Eye (tissue), 1 donor: ENCODE data around the gene CEP85.
"Not testable (repeated sequence)": the region's sequence is repeated elsewhere in the genome, so short reads cannot be mapped to it uniquely, and the experiment has no call there.

Source experiments
- DNase-seq: peaks from one replicate; pipeline ENCODE4 v3.0.0-alpha.2; 2015

The CEP85 gene

GRCh38 chr1:26224606-26225005 lies 9.4 kb upstream of the CEP85 start:
- DNase-seq, result no peak

GRCh38 chr1:26225033-26225831 lies 8.8 kb upstream of the CEP85 start:
- peak; percentile 85 for DNase-seq

GRCh38 chr1:26230682-26231081 lies 3.3 kb upstream of the CEP85 start:
- not testable (repeated sequence) for DNase-seq

DNA sequence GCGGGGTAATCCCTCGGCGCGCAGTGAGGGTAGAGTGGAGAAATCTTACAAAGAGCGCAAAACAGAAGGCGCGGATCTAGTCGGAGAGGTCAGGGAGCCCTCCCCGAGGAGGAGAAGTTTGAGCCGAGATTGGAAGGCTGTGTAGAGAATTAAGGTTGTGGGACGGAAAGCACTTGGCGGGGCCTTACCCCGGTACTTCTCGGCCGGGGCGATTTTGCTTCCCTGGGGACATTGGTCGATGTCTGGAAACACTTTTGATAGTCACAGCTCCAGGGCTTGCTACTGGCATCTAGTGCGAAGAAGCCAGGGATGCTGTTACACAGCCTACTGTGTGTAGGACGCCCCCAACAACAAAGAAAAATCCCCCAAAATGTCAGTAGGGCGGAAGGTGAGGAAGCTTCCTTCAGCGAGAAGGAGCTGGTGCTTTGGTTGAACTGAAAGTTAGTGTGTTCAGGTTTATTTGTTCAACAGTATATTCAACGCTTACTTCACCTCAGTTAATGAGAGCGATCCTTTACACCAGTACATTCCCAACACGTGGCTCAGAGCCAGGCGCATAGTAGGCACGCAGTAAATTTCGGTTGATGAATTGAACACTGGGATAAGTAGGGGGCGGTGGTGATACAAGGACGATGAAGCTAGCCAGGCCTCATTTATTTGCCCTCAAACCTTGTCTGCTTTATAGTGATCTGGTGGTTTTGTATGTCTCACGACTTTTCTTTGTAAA lies 807 bp downstream of the CEP85 start:
- DNase-seq, result no peak

DNA sequence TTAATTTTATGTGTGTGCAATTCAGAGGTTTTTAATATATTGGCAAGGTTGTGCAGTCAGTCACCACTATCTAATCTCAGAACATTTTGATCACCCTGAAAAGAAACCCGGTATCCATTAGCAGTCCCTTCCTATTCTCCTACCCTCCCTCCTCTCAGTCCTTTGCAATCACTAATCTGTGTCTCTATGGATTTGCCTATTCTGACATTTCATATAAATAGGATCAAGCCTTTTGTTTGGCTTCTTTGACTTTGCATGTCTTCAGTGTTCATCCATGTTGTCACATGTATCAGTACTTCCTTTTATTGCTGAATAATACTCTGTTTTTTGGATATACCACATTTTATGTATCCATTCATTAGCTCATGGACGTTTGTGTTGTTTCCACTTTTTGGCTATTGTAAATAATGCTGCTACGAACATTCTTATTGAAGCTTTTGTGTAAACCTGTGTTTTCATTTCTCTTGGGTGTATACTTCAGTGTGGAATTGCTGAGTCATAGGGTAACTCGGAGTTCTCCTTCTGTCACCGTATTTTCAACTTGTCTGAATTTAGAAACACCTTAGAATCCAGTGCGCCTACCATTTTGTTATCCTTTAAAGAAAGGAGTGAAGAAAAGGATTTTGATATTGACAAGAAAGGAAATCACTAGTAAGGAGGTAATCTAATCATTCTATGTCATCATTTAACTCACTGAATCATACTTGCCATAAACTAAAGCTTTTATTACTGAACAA lies 3.4 kb downstream of the CEP85 start:
- no peak for DNase-seq

DNA sequence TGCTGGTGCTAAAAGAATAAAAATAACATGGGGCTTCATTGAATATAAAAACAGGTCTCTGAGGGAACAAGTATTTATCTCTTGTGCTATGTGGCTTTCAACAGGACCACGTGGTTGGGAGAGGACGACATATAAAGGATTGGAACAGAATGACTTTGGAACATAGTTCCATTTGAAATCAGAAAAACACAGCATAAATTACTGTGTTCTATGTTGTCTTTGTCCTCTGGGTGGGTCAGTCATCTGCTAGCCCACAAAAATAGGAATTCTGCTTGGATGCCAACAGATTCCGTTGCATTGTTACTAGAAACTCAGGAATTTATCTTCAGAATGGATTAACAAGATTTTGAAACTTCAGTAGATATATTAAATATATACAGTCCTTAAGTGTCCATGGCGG lies 5.9 kb downstream of the CEP85 start:
- DNase-seq, result no peak

DNA sequence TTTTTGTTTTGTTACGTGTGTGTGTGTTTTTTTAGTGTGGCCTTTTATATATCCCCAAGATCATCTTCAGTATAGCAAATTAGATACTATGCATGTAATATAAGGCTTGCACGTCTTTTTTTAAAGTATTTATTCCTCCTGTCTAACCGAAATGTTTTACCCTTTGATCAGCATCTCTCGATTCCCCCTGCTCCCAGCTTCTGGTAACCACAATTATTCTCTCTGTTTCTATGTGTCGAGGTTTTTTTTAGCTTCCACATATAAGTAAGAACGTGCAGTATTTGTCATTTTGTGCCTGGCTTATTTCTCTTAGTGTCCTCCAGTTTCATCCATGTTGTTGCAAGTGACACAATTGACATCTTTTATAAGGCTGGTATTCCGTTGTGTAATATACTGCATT lies 18.7 kb downstream of the CEP85 start:
- DNase-seq, result no peak

GRCh38 chr1:26254404-26254803 lies 20.4 kb downstream of the CEP85 start:
- no peak for DNase-seq

DNA sequence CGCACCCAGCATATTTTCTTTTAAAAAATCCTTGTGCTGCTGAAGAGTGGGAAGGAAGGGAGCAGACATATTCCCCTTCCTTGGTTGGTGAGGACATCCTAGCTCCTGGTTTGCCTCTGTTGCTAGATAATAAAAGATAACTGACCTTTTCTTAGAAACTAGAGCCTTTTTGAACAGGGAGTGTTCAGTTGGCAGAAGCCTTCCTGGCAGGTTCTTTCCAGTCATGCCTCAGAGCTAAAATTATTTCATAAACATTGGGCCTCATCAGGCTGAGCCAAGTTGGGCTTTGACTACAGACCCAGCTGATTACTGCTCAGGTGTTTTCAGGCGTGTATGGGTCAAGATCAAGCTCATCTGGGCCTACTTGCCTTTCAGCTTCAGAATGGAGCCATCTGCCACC lies 23.2 kb downstream of the CEP85 start:
- DNase-seq, result no peak

GRCh38 chr1:26259005-26259404 lies 25.0 kb downstream of the CEP85 start:
- DNase-seq, result no peak

DNA sequence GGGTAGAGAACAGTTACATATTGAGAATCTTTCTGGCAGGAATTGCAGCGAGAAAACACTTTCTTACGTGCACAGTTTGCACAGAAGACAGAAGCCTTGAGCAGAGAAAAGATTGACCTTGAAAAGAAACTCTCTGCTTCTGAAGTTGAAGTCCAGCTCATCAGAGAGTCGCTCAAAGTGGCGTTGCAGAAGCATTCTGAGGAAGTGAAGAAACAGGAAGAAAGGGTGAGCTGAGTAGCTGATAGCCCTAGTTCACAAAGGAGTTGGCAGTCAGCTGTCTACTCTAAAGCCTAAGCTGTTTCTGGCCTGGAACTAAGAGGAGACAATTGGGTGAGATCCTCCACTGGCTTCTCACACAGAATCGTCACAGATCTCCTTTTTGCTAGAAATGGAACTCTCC lies 25.6 kb downstream of the CEP85 start:
- no peak for DNase-seq

DNA sequence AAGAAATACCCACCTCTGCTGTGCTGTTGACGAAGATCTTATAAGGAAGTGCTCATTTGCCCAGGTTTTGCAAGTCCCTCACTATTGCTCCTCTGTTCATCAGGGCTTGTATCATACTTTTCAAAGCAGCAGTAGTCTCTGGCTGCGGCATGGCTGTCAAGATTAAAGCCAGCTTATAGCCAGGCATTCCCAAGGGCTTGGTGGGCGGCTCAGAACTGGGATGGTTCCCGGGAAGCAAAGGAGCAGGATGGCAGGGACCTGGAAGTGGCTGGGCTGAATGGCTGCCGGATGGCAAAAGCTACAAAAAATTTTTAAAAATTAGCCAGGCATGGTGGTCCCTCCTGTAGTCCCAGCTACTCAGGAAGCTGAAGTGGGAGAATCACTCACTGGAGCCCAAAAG lies 29.2 kb downstream of the CEP85 start:
- no peak for DNase-seq

DNA sequence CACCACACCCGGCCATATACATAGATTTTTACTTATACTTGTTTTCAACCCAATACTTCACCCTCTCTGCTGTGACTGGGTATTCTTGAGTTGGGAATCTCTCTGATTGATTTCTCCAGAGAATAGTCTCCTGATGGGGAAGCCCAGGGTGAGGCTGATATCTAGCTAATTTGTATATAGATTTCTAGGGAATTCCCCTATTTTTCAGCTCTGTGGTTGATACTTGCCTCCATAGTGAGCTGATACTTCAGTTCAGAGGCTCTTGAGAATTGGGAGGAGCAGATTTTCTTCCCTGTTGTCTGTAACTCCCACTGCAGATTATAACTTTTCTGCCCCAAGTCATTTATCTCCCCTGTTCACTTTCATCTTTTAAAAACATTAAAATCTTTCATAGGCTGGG lies 31.4 kb downstream of the CEP85 start:
- DNase-seq, result no peak

GRCh38 chr1:26268290-26269197 lies 34.5 kb downstream of the CEP85 start:
- DNase-seq, result no peak

GRCh38 chr1:26269198-26269550 lies 35.2 kb downstream of the CEP85 start:
- DNase-seq, result no peak

GRCh38 chr1:26274801-26275425 lies 40.9 kb downstream of the CEP85 start:
- no peak for DNase-seq

DNA sequence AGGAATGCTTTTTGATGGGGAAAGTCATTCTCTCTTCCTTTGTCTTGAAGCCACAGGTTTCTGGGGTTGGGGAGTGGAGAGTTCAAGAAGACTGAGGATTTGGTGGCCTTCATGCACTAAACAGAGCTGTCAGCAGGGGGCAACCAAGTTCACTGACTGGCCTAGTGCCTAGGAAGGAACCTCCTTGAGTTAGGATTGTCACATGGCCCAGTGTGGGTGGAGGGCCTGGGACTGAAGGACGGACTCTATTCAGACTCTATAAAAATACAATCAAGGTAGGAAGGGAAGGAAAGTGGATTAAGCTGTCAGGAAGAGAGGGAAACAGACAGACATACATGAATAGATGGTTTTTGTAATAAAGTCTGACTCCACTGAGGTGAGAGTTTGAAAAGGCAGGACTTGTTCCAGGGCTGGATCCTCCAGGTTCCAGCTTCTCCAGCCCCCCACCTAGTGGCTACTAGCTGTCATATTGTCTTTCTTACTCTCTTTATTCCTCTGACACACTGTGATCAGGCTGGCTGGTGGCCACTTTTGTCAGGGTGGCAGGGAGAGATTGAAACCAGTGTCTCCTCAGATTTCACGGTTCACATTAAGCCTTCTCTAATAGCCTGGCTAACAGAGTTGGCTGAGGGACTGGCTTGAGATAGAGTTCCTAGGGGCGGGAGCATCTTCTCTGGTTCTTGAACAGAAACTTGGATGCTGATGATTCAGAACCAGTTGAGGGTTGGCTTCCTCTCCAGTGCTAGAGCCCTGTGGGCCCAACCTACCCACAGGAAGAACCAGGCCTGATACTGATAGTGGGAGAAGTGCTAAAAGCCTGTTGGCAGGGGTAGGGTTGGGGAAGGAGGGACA lies 41.8 kb downstream of the CEP85 start:
- DNase-seq, result peak; percentile 90

DNA sequence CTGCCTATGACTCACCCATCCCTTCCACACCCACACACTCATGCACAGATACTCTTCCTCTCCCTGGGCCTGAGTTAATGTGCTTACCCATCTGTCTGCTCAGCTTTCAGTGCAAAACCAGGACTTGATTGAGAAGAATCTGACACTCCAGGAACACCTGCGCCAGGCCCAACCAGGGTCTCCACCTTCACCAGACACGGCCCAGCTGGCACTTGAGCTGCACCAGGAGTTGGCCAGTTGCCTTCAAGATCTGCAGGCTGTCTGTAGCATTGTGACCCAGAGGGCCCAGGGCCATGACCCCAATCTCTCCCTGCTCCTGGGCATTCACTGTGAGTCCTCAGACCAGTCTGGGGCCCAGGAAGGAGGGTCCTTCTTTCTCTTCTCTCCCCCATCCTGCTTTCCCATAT lies 42.4 kb downstream of the CEP85 start:
- DNase-seq, result no peak

DNA sequence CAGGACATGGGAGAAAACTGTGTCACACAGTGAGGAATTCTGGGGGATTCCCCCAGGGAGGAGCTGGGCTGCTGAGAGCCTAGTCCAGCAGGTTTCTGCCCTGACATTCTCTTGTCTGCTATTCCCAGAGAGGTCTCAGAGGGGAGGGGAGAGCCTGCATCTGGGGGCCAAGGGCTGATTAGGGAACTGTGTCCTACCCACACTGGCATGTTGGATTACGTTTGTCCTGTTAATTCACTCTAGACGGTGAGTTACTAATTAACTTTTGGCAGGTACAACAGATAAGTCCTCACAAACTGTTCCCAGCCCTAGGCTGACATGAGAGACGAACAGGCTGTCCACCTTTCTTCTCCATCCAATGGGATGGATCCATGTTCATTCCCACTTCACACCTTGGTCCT lies 43.3 kb downstream of the CEP85 start:
- no peak for DNase-seq

DNA sequence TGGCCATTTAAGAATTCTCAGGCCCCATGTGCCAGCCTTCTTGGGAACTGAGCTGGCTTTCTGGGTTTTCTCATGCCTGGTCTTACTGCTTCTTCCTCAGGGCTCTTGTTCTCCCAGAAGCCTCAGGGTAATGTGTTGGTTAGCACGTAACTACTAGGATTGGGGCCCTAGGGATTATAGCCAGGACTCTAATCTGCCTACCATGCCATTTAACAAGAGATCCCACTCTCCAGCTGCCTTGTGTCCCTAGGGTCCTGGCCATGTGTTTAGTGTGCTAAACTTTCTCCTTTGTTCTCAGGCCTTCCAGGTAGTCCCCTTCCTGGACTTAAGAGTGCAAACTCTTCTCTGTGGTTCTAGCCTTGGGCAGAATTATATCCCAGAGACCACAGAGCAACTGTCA lies 43.7 kb downstream of the CEP85 start:
- no peak for DNase-seq

- no peak for DNase-seq
These were observed 44.3 kb downstream of the CEP85 start for GRCh38 chr1:26278303-26278702.
